Stomach (tissue), 9 donors: ENCODE results near the gene TMEM51. TPM values are rescaled to one million over a fixed set of nuclear protein-coding genes. Genes with fewer than 3 reads are reported as not detected.
A peak's percentile ranks its signal among the peaks of the same experiment; 100 is the strongest.
"Not testable (repeated sequence)": the region's sequence is repeated elsewhere in the genome, so short reads cannot be mapped to it uniquely, and the experiment has no call there.

ENCODE experiments used
- DNase-seq, 2 donors: peaks; one replicate each; pipeline versions ENCODE4 v3.0.0 to v3.0.0-alpha.2; 2013 to 2019
- H3K27ac ChIP-seq, 5 donors: fragments of 200-600 bp in 4 of 5; sonication (generic) in 4 of 5; one replicate each; pipeline ENCODE4 v1.5.1; 2013 to 2019; ENCODE audit warnings: mild to moderate bottlenecking in 1 of 5, moderate library complexity in 1 of 5
- H3K27me3 ChIP-seq, 3 donors: fragments of 200-600 bp; sonication (generic); one replicate each; pipeline ENCODE4 v1.5.1; 2017 to 2019; ENCODE audit warnings: mixed run types in 1 of 3
- H3K36me3 ChIP-seq, 4 donors: fragments of 200-600 bp; sonication (generic); 1 replicate in 3 of 4; 2 replicates in 1 of 4; pipeline ENCODE4 v1.5.1; 2016 to 2019
- H3K4me1 ChIP-seq, 4 donors: fragments of 200-600 bp; sonication (generic); one replicate each; pipeline ENCODE4 v1.5.1; 2016 to 2019
- H3K4me3 ChIP-seq, 4 donors: fragments of 200-600 bp; sonication (generic) in 3 of 4; one replicate each; pipeline ENCODE4 v1.5.1; 2016 to 2019; ENCODE audit warnings: mild to moderate bottlenecking in 1 of 4
- H3K9me3 ChIP-seq, 4 donors: fragments of 200-600 bp; sonication (generic); one replicate each; pipeline ENCODE4 v1.5.1; 2016 to 2019
- CTCF ChIP-seq, 7 experiments: fragments of 450-650 bp in 4 of 7; fragments of 200-600 bp in 3 of 7; sonication (generic) in 3 of 7; IDR thresholded peaks; one replicate each; pipeline ENCODE4 v1.5.1; 2016 to 2019; ENCODE audit warnings: antibody characterized with exemption in 7 of 7, control low read depth in 2 of 7, mild to moderate bottlenecking in 1 of 7
- EP300 ChIP-seq: sonication (generic); formaldehyde crosslinking; IDR thresholded peaks from one replicate; pipeline ENCODE4 v1.6.1; 2017; ENCODE audit warnings: antibody characterized with exemption
- POLR2A ChIP-seq, 4 donors: fragments of 450-650 bp; IDR thresholded peaks; one replicate each; pipeline ENCODE4 v1.6.1; 2016; ENCODE audit warnings: antibody characterized with exemption in 4 of 4, control low read depth in 2 of 4, mild to moderate bottlenecking in 1 of 4, moderate library complexity in 1 of 4
- POLR2AphosphoS5 ChIP-seq, 3 donors: sonication (generic); formaldehyde crosslinking; IDR thresholded peaks; one replicate each; pipeline ENCODE4 v1.6.1; 2016; ENCODE audit warnings: antibody characterized with exemption in 3 of 3
- WGBS, 5 donors: extraction: QIAGEN DNeasy Blood & Tissue Kit in 3 of 5; methylation state at CpG; one replicate each; pipeline versions ENCODE4 v1.1.5 to v1.1.7; 2013 to 2018; 5-methylcytosine and 5-hydroxymethylcytosine counted together
- intact Hi-C: fragments of 100-400 bp; cut with DNase I; formaldehyde crosslinking; loops from one replicate; pipeline ENCODE4 v1.15.1; 2023; ENCODE audit warnings: low total_unique reads
- polyA plus RNA-seq, 3 donors: library from polyadenylated mRNA; stranded (reverse); fragments of 200-250 nt; gene quantifications; one replicate each; pipeline ENCODE4 v1.2.3, GENCODE V29; 2013
- total RNA-seq, 5 donors: library from RNA; depleted of rRNA; stranded (reverse); fragments of >200 nt; gene quantifications; one replicate each; pipeline versions ENCODE4 v1.1.0 to v1.2.3, GENCODE V29; 2014 to 2016
- donor health status: healthy with polysubstance abuse.
- donor health status: Bipolar disorder and iron deficiency.
- donor health status: healthy.

TMEM51 gene
- total and polyA plus RNA-seq, 8 donors: 1.2 to 32.2 (median 15.1) TPM

- Histone ChIP-seq H3K27ac (no peak overlapping the region), H3K27me3 (peaks cover 0 to 5% (median 0%) of the 10 kb centered on the region in 3 donors), H3K36me3 (no peaks in the 10 kb centered on the region), H3K9me3 (peaks cover 0 to 7% (median 0%) of the 10 kb centered on the region in 4 donors), H3K4me1 (peaks cover 0 to 6% (median 0%) of the 10 kb centered on the region in 4 donors), H3K4me3 (no peak overlapping the region)
- TF ChIP-seq CTCF (IDR thresholded peaks at IDR 0.05): no peak
- TF ChIP-seq EP300: no peak
- no peak for TF ChIP-seq POLR2A (IDR thresholded peaks at IDR 0.05)
- TF ChIP-seq POLR2AphosphoS5 (IDR thresholded peaks at IDR 0.05): no peak
- DNase-seq: peak in 1 of 2 donors; percentile 42
- WGBS, 5 donors: 54 to 66% (median 61%) methylated on average over 2 of the region's 2 CpGs
- intact Hi-C loops: no loop called here
Measured at GRCh38 chr1:15132965-15133364, 20.6 kb upstream of the TMEM51 start.

- H3K27ac ChIP-seq: no peak overlapping the region
- H3K9me3 ChIP-seq: peaks cover 0 to 7% (median 0%) of the 10 kb centered on the region in 4 donors
- H3K4me1 ChIP-seq: peaks cover 0 to 6% (median 0%) of the 10 kb centered on the region in 4 donors
- no peak for TF ChIP-seq POLR2A (IDR thresholded peaks at IDR 0.05)
- no peak for TF ChIP-seq POLR2AphosphoS5 (IDR thresholded peaks at IDR 0.05)
- DNase-seq: no peak
- WGBS, 5 donors: 66 to 97% (median 75%) methylated on average over 2 of the region's 2 CpGs
- intact Hi-C loops: no loop called here
- H3K27me3 ChIP-seq: peaks cover 0 to 5% (median 0%) of the 10 kb centered on the region in 3 donors
- no peaks in the 10 kb centered on the region for H3K36me3 ChIP-seq
- H3K4me3 ChIP-seq: no peak overlapping the region
Measured at GRCh38 chr1:15134285-15134684, 19.3 kb upstream of the TMEM51 start.

DNA sequence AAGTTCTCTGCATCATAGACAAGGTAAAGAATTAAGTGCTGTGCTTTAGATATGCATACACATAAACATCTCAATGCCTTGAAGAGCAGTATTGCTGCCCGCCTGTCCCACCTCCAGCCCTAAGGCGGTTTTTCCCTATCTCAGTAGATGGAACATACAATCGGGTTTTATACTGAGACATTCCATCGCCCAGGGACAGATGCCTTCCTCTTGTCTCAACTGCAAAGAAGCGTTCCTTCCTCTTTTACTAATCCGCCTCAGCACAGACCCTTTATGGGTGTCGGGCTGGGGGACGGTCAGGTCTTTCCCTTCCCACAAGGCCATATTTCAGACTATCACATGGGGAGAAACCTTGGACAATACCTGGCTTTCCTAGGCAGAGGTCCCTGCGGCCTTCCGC is 17.9 kb upstream of the TMEM51 start:
- H3K27me3 ChIP-seq, H3K9me3 ChIP-seq, intact Hi-C loops, H3K27ac ChIP-seq, H3K36me3 ChIP-seq, H3K4me3 ChIP-seq, DNase-seq: not testable (repeated sequence)
- 73 to 91% (median 84%) methylated on average over 10 of the region's 10 CpGs for WGBS, 5 donors
- peaks cover 4 to 16% (median 11%) of the 10 kb centered on the region in 4 donors for H3K4me1 ChIP-seq

GRCh38 chr1:15137809-15138208 is 15.7 kb upstream of the TMEM51 start:
- intact Hi-C loops: no loop called here
- H3K27me3 ChIP-seq: peaks cover 0 to 5% (median 0%) of the 10 kb centered on the region in 3 donors
- no peaks in the 10 kb centered on the region for H3K9me3 ChIP-seq
- peaks cover 9 to 26% (median 24%) of the 10 kb centered on the region in 4 donors for H3K4me1 ChIP-seq
- H3K27ac ChIP-seq: no peak overlapping the region
- no peaks in the 10 kb centered on the region for H3K36me3 ChIP-seq
- no peak for TF ChIP-seq POLR2A (IDR thresholded peaks at IDR 0.05)
- no peak for TF ChIP-seq POLR2AphosphoS5 (IDR thresholded peaks at IDR 0.05)
- no peak for TF ChIP-seq CTCF (IDR thresholded peaks at IDR 0.05)
- no peak for TF ChIP-seq EP300
- H3K4me3 ChIP-seq: no peak overlapping the region
- WGBS, 5 donors: 49 to 72% (median 51%) methylated on average over 6 of the region's 6 CpGs
- DNase-seq: peak in 1 of 2 donors; percentile 40

DNA sequence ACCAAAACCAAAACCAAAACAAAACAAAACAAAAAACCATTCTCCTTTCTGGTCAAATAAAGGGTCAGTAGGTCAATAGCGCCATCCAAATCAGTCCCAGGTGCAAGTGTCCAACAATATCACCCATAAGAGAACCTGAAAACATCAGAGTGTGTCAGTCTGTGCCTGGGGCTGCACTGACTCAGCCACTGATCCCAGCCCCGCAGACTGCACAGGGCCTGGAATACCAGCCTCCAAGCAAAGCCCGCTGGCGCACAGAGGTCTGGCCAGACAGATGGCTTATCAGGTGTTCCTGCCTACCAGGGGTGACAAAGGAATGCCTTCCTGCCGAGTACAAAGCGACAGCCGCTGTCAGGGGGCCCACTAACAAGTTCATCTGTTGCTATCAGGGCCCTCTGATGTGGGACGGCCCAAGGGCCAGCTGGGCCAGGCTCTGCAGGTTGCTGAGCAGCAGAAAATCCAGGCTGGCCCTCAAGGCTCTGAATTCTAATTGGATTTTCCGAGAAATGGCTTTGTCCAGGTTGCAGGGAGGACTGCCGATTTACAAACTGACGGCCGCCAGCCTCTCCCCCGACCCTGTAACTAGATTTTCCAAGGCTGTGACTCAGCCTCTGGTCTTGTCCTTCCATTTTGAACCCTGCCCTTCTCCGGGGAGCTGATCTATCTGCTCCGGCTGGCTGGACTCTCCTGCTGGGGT is 13.7 kb upstream of the TMEM51 start:
- no peak for TF ChIP-seq EP300
- TF ChIP-seq POLR2AphosphoS5 (IDR thresholded peaks at IDR 0.05): peak in 2 of 3 donors; percentile 39 to 66
- H3K27me3 ChIP-seq: peaks cover 0 to 5% (median 0%) of the 10 kb centered on the region in 3 donors
- H3K9me3 ChIP-seq: no peaks in the 10 kb centered on the region
- no peaks in the 10 kb centered on the region for H3K36me3 ChIP-seq
- WGBS, 5 donors: 31 to 62% (median 52%) methylated on average over 10 to 15 of the region's 15 CpGs
- peak; percentile 76 to 78 for DNase-seq
- peak overlapping the region; percentile 50 to 73 (median 60) for H3K27ac ChIP-seq
- intact Hi-C loops: no loop called here
- no peak overlapping the region for H3K4me3 ChIP-seq
- peaks cover 9 to 26% (median 24%) of the 10 kb centered on the region in 4 donors for H3K4me1 ChIP-seq
